ENCODE data around the gene ANO6.

ANO6 gene

GRCh38 chr12:45348986-45349385 is 133.1 kb downstream of the ANO6 start:
- TF ChIP-seq CTCF (IDR thresholded peaks at IDR 0.05; ENCODE audit: borderline replicate concordance, insufficient read depth, low read depth, low read length), result no peak
- H3K4me3 ChIP-seq (ENCODE audit: low read depth, low read length), result no peak overlapping the region

GRCh38 chr12:45349916-45350315 is 134.0 kb downstream of the ANO6 start:
- no peak for TF ChIP-seq CTCF (IDR thresholded peaks at IDR 0.05; ENCODE audit: borderline replicate concordance, insufficient read depth, low read depth, low read length)
- no peak overlapping the region for H3K4me3 ChIP-seq (ENCODE audit: low read depth, low read length)

- no peak for TF ChIP-seq CTCF (IDR thresholded peaks at IDR 0.05; ENCODE audit: borderline replicate concordance, insufficient read depth, low read depth, low read length)
- H3K4me3 ChIP-seq (ENCODE audit: low read depth, low read length), result no peak overlapping the region
Measured at GRCh38 chr12:45350861-45351260, 135.0 kb downstream of the ANO6 start.

GRCh38 chr12:45351921-45352670 is 136.2 kb downstream of the ANO6 start:
- H3K4me3 ChIP-seq (ENCODE audit: low read depth, low read length), result no peak overlapping the region
- TF ChIP-seq CTCF (IDR thresholded peaks at IDR 0.05; ENCODE audit: borderline replicate concordance, insufficient read depth, low read depth, low read length), result no peak

GRCh38 chr12:45353944-45354343 is 138.0 kb downstream of the ANO6 start:
- no peak for TF ChIP-seq CTCF (IDR thresholded peaks at IDR 0.05; ENCODE audit: borderline replicate concordance, insufficient read depth, low read depth, low read length)
- H3K4me3 ChIP-seq (ENCODE audit: low read depth, low read length), result no peak overlapping the region

GRCh38 chr12:45354399-45354798 is 138.5 kb downstream of the ANO6 start:
- H3K4me3 ChIP-seq (ENCODE audit: low read depth, low read length), result no peak overlapping the region
- no peak for TF ChIP-seq CTCF (IDR thresholded peaks at IDR 0.05; ENCODE audit: borderline replicate concordance, insufficient read depth, low read depth, low read length)

GRCh38 chr12:45355730-45356129 is 139.8 kb downstream of the ANO6 start:
- TF ChIP-seq CTCF (IDR thresholded peaks at IDR 0.05; ENCODE audit: borderline replicate concordance, insufficient read depth, low read depth, low read length), result no peak
- H3K4me3 ChIP-seq (ENCODE audit: low read depth, low read length), result no peak overlapping the region

All from GM12875 (cell line).